Ovary (tissue), 9 donors: ENCODE data around the gene MCIDAS. TPM values are rescaled to one million over a fixed set of nuclear protein-coding genes. Genes with fewer than 3 reads are reported as not detected.

Experiments
- DNase-seq, 5 donors: peaks; one replicate each; pipeline ENCODE4 v3.0.0-alpha.2; 2019 to 2020
- H3K27ac ChIP-seq, 2 donors: fragments of 200-600 bp; one replicate each; pipeline versions ENCODE4 v1.5.1 to v1.8.0; 2019 to 2022
- H3K27me3 ChIP-seq: fragments of 200-600 bp; one replicate; pipeline ENCODE4 v1.8.0; 2022
- H3K36me3 ChIP-seq: fragments of 200-600 bp; sonication (generic); one replicate; pipeline ENCODE4 v1.5.1; 2019
- H3K4me1 ChIP-seq: one replicate; pipeline ENCODE4 v1.8.1; 2013; ENCODE audit warnings: mild to moderate bottlenecking, moderate library complexity; ENCODE audit not compliant: insufficient read depth
- H3K4me3 ChIP-seq: fragments of 200-600 bp; sonication (generic); one replicate; pipeline ENCODE4 v1.5.1; 2017
- H3K9me3 ChIP-seq, 2 donors: fragments of 200-600 bp in 1 of 2; sonication (generic) in 1 of 2; one replicate each; pipeline versions ENCODE4 v1.5.1 to v1.8.1; 2013 to 2019; ENCODE audit warnings: mild to moderate bottlenecking in 1 of 2, moderate library complexity in 1 of 2
- EP300 ChIP-seq: sonication (generic); formaldehyde crosslinking; IDR thresholded peaks from one replicate; pipeline ENCODE4 v1.6.1; 2017; ENCODE audit warnings: antibody characterized with exemption
- POLR2A ChIP-seq: fragments of 450-650 bp; IDR thresholded peaks from one replicate; pipeline ENCODE4 v1.6.1; 2017; ENCODE audit warnings: antibody characterized with exemption, mild to moderate bottlenecking, moderate library complexity
- WGBS, 3 donors: extraction: QIAGEN DNeasy Blood & Tissue Kit in 1 of 3; methylation state at CpG; one replicate each; pipeline versions ENCODE4 v1.1.5 to v1.1.7; 2013 to 2017; 5-methylcytosine and 5-hydroxymethylcytosine counted together
- intact Hi-C, 4 donors: fragments of 100-400 bp; cut with DNase I; formaldehyde crosslinking; loops; one replicate each; pipeline versions ENCODE4 v1.11.0 to v1.15.1; 2022 to 2023
- polyA plus RNA-seq, 2 donors: library from polyadenylated mRNA; stranded (reverse); fragments of 200-250 nt in 1 of 2; fragments of 350-450 nt in 1 of 2; fragmentation: Illumina TruSeq in 1 of 2; extraction: RNeasy Lipid Tissue Mini Kit (QIAGEN cat#74804) in 1 of 2; gene quantifications; one replicate each; pipeline ENCODE4 v1.2.3, GENCODE V29; 2013 to 2014
- total RNA-seq, 7 donors: library from RNA; depleted of rRNA in 2 of 7; stranded (reverse); fragments of >200 nt in 2 of 7; fragmentation: NEBNext Ultra II Directional in 3 of 7; extraction: Animal tissue kit (Norgen Biotek cat#: 25700) in 3 of 7; gene quantifications; one replicate each; pipeline versions ENCODE4 v1.1.0 to v1.2.4, GENCODE V29; 2016 to 2023
- TF ChIP-seq, protein P1 (sequence below), 3 donors: fragments of 450-650 bp in 2 of 3; fragments of 200-600 bp in 1 of 3; IDR thresholded peaks; one replicate each; pipeline versions ENCODE4 v1.5.1 to v1.8.0; 2016 to 2022; ENCODE audit warnings: antibody characterized with exemption in 3 of 3, mild to moderate bottlenecking in 1 of 3
- donor health status: DM: no; HTN: no; CAD: no; lungs with moderate emphysema.
- donor health status: DM: no; HTN: no; CAD: no.
- donor health status: Bipolar disorder and iron deficiency.
- donor health status: DM: yes; HTN: yes; CAD: no.
- donor health status: DM: no; HTN: no; CAD: no.
- donor health status: DM: yes; HTN: yes; CAD: no.

The MCIDAS gene
- total and polyA plus RNA-seq, 9 donors: 0.10 to 1.5 TPM; not detected in 7

DNA sequence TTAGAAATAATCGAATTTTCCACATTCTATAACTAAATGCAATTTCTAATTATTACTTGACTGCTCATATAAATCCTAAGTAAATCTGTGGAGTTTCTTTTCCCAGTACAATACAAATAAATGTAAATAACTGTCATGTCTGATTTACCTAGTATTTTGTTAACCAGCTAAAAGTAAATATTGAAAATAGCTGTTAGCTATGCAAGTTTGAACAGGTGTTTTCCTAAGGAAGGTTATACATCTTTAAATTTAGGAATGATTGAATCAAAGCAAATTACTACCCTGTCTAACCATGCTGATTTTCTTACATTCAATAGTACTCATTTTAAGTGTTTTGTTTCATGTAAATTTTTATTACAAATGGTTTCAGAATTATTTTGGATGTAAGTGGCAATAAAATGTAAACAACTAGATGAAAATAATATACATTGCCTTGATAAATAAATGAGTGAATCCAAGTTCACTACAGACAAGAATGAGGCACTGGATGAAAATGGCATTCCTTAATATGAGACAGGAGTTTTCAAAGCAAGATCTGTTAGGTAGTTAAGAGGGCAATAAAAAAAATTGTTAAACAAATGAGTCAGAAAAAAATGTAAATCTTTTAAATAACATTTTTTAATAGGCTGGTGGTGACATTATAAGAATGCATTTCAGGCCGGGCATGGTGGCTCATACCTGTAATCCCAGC, 15.8 kb downstream of the MCIDAS start:
- H3K36me3 ChIP-seq: no peaks in the 10 kb centered on the region
- intact Hi-C loops: no loop called here
- H3K4me3 ChIP-seq: no peak overlapping the region
- no peaks in the 10 kb centered on the region for H3K9me3 ChIP-seq
- no peak overlapping the region for H3K27ac ChIP-seq
- WGBS, 3 donors: 75 to 89% (median 78%) methylated on average over 2 of the region's 2 CpGs
- H3K27me3 ChIP-seq: no peaks in the 10 kb centered on the region
- no peak for TF ChIP-seq EP300
- TF ChIP-seq, protein P1, sequence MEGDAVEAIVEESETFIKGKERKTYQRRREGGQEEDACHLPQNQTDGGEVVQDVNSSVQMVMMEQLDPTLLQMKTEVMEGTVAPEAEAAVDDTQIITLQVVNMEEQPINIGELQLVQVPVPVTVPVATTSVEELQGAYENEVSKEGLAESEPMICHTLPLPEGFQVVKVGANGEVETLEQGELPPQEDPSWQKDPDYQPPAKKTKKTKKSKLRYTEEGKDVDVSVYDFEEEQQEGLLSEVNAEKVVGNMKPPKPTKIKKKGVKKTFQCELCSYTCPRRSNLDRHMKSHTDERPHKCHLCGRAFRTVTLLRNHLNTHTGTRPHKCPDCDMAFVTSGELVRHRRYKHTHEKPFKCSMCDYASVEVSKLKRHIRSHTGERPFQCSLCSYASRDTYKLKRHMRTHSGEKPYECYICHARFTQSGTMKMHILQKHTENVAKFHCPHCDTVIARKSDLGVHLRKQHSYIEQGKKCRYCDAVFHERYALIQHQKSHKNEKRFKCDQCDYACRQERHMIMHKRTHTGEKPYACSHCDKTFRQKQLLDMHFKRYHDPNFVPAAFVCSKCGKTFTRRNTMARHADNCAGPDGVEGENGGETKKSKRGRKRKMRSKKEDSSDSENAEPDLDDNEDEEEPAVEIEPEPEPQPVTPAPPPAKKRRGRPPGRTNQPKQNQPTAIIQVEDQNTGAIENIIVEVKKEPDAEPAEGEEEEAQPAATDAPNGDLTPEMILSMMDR (IDR thresholded peaks at IDR 0.05): no peak
- TF ChIP-seq POLR2A: no peak
- no peaks in the 10 kb centered on the region for H3K4me1 ChIP-seq
- no peak for DNase-seq

DNA sequence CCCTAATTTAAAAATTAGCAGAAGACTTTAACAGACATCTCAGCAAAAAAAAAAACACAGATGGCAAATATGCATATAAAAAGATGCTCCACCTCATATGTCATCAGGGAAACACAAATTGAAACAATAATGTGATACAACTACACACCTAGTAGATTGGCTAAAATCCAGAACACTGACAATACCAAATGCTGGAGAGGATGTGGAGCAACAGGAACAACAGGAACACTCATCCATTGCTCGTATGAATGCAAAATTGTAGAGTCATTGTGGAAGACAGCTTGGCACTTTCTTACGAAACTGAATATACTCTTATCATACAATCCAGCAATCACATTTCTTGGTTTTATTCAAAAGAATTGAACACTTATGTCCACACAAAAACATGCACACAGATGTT, 22.1 kb downstream of the MCIDAS start:
- 66 to 77% (median 66%) methylated on average over 2 of the region's 2 CpGs for WGBS, 3 donors
- Histone ChIP-seq H3K27me3 (no peaks in the 10 kb centered on the region), H3K4me1 (no peaks in the 10 kb centered on the region), H3K36me3 (no peaks in the 10 kb centered on the region), H3K9me3 (no peaks in the 10 kb centered on the region), H3K4me3 (no peak overlapping the region), H3K27ac (no peak overlapping the region)
- no peak for DNase-seq
- intact Hi-C loops: no loop called here
- TF ChIP-seq EP300 (no peak), POLR2A (no peak)
- TF ChIP-seq, protein P1 (IDR thresholded peaks at IDR 0.05): no peak

DNA sequence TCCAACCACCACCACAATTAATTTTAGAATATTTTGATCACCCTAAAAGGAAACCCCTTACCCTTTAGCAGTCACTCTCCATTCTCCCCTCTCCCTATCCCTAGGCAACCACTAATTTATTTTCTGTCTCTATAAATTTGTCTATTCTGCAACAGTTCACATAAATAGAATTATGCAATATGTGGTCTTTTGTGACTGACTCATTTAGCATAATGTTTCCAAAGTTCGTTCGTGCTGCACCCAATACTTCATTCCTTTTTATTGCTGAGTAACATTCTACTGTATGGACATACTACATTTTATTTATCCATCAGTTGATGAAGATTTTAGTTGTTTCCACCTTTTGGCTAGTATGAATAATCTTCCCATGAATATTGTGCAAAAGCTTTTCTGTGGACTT, 36.0 kb downstream of the MCIDAS start:
- Histone ChIP-seq H3K27me3 (no peaks in the 10 kb centered on the region), H3K4me3 (no peak overlapping the region), H3K4me1 (no peaks in the 10 kb centered on the region), H3K9me3 (no peaks in the 10 kb centered on the region), H3K36me3 (no peaks in the 10 kb centered on the region), H3K27ac (no peak overlapping the region)
- DNase-seq: no peak
- 83 to 90% (median 85%) methylated on average over 2 of the region's 2 CpGs for WGBS, 3 donors
- TF ChIP-seq POLR2A: no peak
- TF ChIP-seq, protein P1 (IDR thresholded peaks at IDR 0.05): no peak
- intact Hi-C loops: no loop called here

DNA sequence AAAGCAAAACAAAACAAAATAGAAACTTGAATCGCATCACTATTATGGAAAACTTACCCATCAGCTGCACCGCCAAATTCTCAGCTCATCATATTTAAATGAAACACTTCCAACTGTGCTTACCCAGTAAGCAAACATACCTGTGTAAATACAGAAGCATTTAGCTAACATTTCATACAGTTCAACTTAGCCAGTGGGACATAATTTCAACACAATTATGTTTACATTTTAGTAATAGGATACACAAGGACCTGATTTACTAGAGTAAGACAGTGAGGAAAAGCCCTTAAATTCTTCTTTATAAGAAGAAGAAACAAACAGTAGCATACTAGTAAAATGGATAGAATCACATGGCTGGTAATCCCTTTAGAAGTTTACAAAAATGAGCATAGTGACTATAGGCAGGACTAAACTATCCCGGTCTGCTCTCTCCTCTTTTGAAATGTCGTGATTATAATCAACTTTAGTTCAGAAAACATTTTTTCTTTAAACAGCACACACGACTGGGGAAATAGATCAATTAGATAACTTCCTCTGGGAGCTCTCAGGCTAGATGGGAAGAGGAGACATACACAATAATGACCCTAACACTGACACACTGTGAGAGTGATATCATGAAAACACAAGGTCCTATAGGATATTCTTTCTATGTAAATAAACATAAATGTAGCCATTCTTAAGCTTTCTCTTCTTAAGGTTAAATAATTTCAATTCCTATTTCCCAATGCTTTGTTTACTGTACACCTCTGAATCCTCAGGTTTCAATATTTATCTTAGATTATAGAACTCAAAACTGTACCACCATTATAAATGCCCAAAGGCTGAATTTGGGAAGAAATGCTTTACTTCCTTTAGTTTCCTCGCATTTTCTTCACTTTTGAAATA, 38.2 kb downstream of the MCIDAS start:
- no peaks in the 10 kb centered on the region for H3K27me3 ChIP-seq
- intact Hi-C loops: no loop called here
- TF ChIP-seq, protein P1 (IDR thresholded peaks at IDR 0.05): no peak
- TF ChIP-seq EP300 (no peak), POLR2A (no peak)
- DNase-seq: no peak
- H3K4me1 ChIP-seq: no peaks in the 10 kb centered on the region
- WGBS, 3 donors: 63 to 72% (median 66%) methylated on average over 6 of the region's 6 CpGs
- no peak overlapping the region for H3K4me3 ChIP-seq
- no peaks in the 10 kb centered on the region for H3K36me3 ChIP-seq
- H3K27ac ChIP-seq: no peak overlapping the region
- H3K9me3 ChIP-seq: no peaks in the 10 kb centered on the region
